ENCODE results near the gene AFF2.

The AFF2 gene

GRCh38 chrX:148813422-148813821, 313.0 kb downstream of the AFF2 start:
- H3K4me1 ChIP-seq (ENCODE audit: insufficient read depth, low read length) = no peaks in the 10 kb centered on the region
- H3K9me3 ChIP-seq (ENCODE audit: low read length) = no peaks in the 10 kb centered on the region
- H3K4me3 ChIP-seq (ENCODE audit: low read depth in 1 of 2, low read length in 2 of 2) = no peak overlapping the region
- H3K27ac ChIP-seq (ENCODE audit: low read depth, low read length) = no peak overlapping the region
- no peaks in the 10 kb centered on the region for H3K27me3 ChIP-seq (ENCODE audit: control insufficient read depth in 1 of 2, insufficient read depth in 2 of 2, low read length in 2 of 2)
- H3K9ac ChIP-seq (ENCODE audit: low read length) = no peak overlapping the region
- no peaks in the 10 kb centered on the region for H3K36me3 ChIP-seq (ENCODE audit: insufficient read depth, low read length)

DNA sequence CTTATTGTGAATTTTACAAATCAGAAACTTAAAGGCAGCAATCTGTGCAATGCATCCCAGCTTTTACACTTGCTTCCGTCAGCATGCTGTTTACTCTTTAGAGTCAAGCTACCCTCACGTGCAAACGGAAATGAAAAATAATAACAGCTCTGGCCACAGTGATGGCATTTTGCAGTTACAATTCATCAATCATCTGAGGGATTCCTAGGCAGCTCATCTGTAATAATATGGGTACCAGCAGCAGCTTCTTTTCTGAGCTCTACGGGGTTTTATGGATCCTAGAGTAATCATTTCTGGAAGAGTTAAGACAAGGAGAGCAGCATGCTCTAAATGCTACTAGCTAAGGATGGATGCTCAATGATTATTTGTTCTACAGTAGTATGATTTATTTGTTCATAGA, 313.6 kb downstream of the AFF2 start:
- Histone ChIP-seq H3K27ac (ENCODE audit: low read depth, low read length) (no peak overlapping the region), H3K4me1 (ENCODE audit: insufficient read depth, low read length) (no peaks in the 10 kb centered on the region), H3K9me3 (ENCODE audit: low read length) (no peaks in the 10 kb centered on the region), H3K4me3 (ENCODE audit: low read depth in 1 of 2, low read length in 2 of 2) (no peak overlapping the region), H3K27me3 (ENCODE audit: control insufficient read depth in 1 of 2, insufficient read depth in 2 of 2, low read length in 2 of 2) (no peaks in the 10 kb centered on the region), H3K36me3 (ENCODE audit: insufficient read depth, low read length) (no peaks in the 10 kb centered on the region), H3K9ac (ENCODE audit: low read length) (no peak overlapping the region)

- H3K27me3 ChIP-seq (ENCODE audit: control insufficient read depth in 1 of 2, insufficient read depth in 2 of 2, low read length in 2 of 2) = no peaks in the 10 kb centered on the region
- H3K27ac ChIP-seq (ENCODE audit: low read depth, low read length) = no peak overlapping the region
- no peaks in the 10 kb centered on the region for H3K9me3 ChIP-seq (ENCODE audit: low read length)
- no peak overlapping the region for H3K9ac ChIP-seq (ENCODE audit: low read length)
- H3K4me3 ChIP-seq (ENCODE audit: low read depth in 1 of 2, low read length in 2 of 2) = no peak overlapping the region
- H3K36me3 ChIP-seq (ENCODE audit: insufficient read depth, low read length) = no peaks in the 10 kb centered on the region
- H3K4me1 ChIP-seq (ENCODE audit: insufficient read depth, low read length) = no peaks in the 10 kb centered on the region
Measured at GRCh38 chrX:148815218-148815961, 315.0 kb downstream of the AFF2 start.

DNA sequence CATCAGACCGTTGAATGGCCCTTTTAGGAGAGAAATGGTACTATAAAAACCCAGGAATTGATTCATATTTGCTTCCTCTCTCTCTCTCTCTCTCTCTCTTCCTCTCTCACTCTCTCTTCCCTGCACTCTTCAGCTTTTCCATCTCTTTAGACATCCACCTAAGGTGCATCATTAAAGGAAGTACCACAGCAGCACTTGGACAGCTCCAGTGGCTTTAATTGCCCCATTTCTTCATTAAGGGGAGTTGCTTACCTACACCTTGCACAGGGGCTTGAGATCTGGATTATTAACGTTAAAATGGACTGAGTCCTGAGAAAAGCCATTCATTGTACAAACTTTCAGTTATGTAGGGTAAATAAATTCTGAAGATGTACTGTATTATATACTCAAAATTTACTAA, 323.6 kb downstream of the AFF2 start:
- H3K4me1 ChIP-seq (ENCODE audit: insufficient read depth, low read length) = no peaks in the 10 kb centered on the region

DNA sequence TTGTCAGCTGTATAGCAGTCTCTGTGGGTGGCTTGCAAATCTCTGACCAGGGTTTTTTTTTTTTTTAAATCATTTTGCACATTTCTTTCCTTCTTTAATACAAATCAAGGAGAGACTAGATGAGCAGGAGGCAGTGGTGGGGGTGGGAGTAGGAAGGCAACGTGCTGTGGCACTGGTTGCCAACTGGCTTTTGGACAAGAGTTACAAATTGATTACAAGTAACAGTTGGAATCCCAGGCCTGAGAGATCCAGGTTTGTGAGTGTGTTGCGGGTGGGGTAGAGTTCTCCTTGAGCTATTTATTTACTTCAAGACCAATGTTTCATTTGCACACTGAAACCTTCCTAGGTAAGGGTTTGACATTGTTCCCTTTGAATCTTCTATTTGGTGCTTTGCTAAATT, 325.3 kb downstream of the AFF2 start:
- no peaks in the 10 kb centered on the region for H3K4me1 ChIP-seq (ENCODE audit: insufficient read depth, low read length)
- no peaks in the 10 kb centered on the region for H3K27me3 ChIP-seq (ENCODE audit: control insufficient read depth in 1 of 2, insufficient read depth in 2 of 2, low read length in 2 of 2)
- no peaks in the 10 kb centered on the region for H3K36me3 ChIP-seq (ENCODE audit: insufficient read depth, low read length)
- no peak overlapping the region for H3K9ac ChIP-seq (ENCODE audit: low read length)
- no peak overlapping the region for H3K4me3 ChIP-seq (ENCODE audit: low read depth in 1 of 2, low read length in 2 of 2)
- no peaks in the 10 kb centered on the region for H3K9me3 ChIP-seq (ENCODE audit: low read length)
- H3K27ac ChIP-seq (ENCODE audit: low read depth, low read length) = no peak overlapping the region

More for the DNA sequence above, 323.6 kb downstream of the AFF2 start:
- no peak overlapping the region for H3K4me3 ChIP-seq (ENCODE audit: low read depth in 1 of 2, low read length in 2 of 2)
- no peak overlapping the region for H3K27ac ChIP-seq (ENCODE audit: low read depth, low read length)
- no peaks in the 10 kb centered on the region for H3K27me3 ChIP-seq (ENCODE audit: control insufficient read depth in 1 of 2, insufficient read depth in 2 of 2, low read length in 2 of 2)
- H3K9ac ChIP-seq (ENCODE audit: low read length) = no peak overlapping the region
- no peaks in the 10 kb centered on the region for H3K9me3 ChIP-seq (ENCODE audit: low read length)
- H3K36me3 ChIP-seq (ENCODE audit: insufficient read depth, low read length) = no peaks in the 10 kb centered on the region

GRCh38 chrX:148836741-148837140, 336.3 kb downstream of the AFF2 start:
- Histone ChIP-seq H3K9me3 (ENCODE audit: low read length) (no peaks in the 10 kb centered on the region), H3K9ac (ENCODE audit: low read length) (no peak overlapping the region), H3K27ac (ENCODE audit: low read depth, low read length) (no peak overlapping the region), H3K36me3 (ENCODE audit: insufficient read depth, low read length) (no peaks in the 10 kb centered on the region), H3K27me3 (ENCODE audit: control insufficient read depth in 1 of 2, insufficient read depth in 2 of 2, low read length in 2 of 2) (no peaks in the 10 kb centered on the region), H3K4me3 (ENCODE audit: low read depth in 1 of 2, low read length in 2 of 2) (no peak overlapping the region), H3K4me1 (ENCODE audit: insufficient read depth, low read length) (no peaks in the 10 kb centered on the region)

GRCh38 chrX:148850631-148851030, 350.2 kb downstream of the AFF2 start:
- H3K4me3 ChIP-seq (ENCODE audit: low read depth in 1 of 2, low read length in 2 of 2) = no peak overlapping the region
- no peaks in the 10 kb centered on the region for H3K9me3 ChIP-seq (ENCODE audit: low read length)
- no peaks in the 10 kb centered on the region for H3K27me3 ChIP-seq (ENCODE audit: control insufficient read depth in 1 of 2, insufficient read depth in 2 of 2, low read length in 2 of 2)
- H3K36me3 ChIP-seq (ENCODE audit: insufficient read depth, low read length) = no peaks in the 10 kb centered on the region
- H3K9ac ChIP-seq (ENCODE audit: low read length) = no peak overlapping the region
- no peak overlapping the region for H3K27ac ChIP-seq (ENCODE audit: low read depth, low read length)
- no peaks in the 10 kb centered on the region for H3K4me1 ChIP-seq (ENCODE audit: insufficient read depth, low read length)

GRCh38 chrX:148854306-148854705, 353.9 kb downstream of the AFF2 start:
- no peaks in the 10 kb centered on the region for H3K36me3 ChIP-seq (ENCODE audit: insufficient read depth, low read length)
- no peaks in the 10 kb centered on the region for H3K27me3 ChIP-seq (ENCODE audit: control insufficient read depth in 1 of 2, insufficient read depth in 2 of 2, low read length in 2 of 2)
- no peak overlapping the region for H3K4me3 ChIP-seq (ENCODE audit: low read depth in 1 of 2, low read length in 2 of 2)
- H3K9me3 ChIP-seq (ENCODE audit: low read length) = no peaks in the 10 kb centered on the region
- no peaks in the 10 kb centered on the region for H3K4me1 ChIP-seq (ENCODE audit: insufficient read depth, low read length)
- no peak overlapping the region for H3K27ac ChIP-seq (ENCODE audit: low read depth, low read length)
- H3K9ac ChIP-seq (ENCODE audit: low read length) = no peak overlapping the region

- H3K4me1 ChIP-seq (ENCODE audit: insufficient read depth, low read length) = no peaks in the 10 kb centered on the region
- H3K27me3 ChIP-seq (ENCODE audit: control insufficient read depth in 1 of 2, insufficient read depth in 2 of 2, low read length in 2 of 2) = no peaks in the 10 kb centered on the region
- H3K27ac ChIP-seq (ENCODE audit: low read depth, low read length) = no peak overlapping the region
- no peaks in the 10 kb centered on the region for H3K9me3 ChIP-seq (ENCODE audit: low read length)
- H3K36me3 ChIP-seq (ENCODE audit: insufficient read depth, low read length) = no peaks in the 10 kb centered on the region
- no peak overlapping the region for H3K9ac ChIP-seq (ENCODE audit: low read length)
- no peak overlapping the region for H3K4me3 ChIP-seq (ENCODE audit: low read depth in 1 of 2, low read length in 2 of 2)
Measured at GRCh38 chrX:148856505-148856904, 356.1 kb downstream of the AFF2 start.

- Histone ChIP-seq H3K27ac (ENCODE audit: low read depth, low read length) (no peak overlapping the region), H3K9me3 (ENCODE audit: low read length) (no peaks in the 10 kb centered on the region), H3K4me3 (ENCODE audit: low read depth in 1 of 2, low read length in 2 of 2) (no peak overlapping the region), H3K4me1 (ENCODE audit: insufficient read depth, low read length) (no peaks in the 10 kb centered on the region), H3K36me3 (ENCODE audit: insufficient read depth, low read length) (no peaks in the 10 kb centered on the region), H3K27me3 (ENCODE audit: control insufficient read depth in 1 of 2, insufficient read depth in 2 of 2, low read length in 2 of 2) (no peaks in the 10 kb centered on the region), H3K9ac (ENCODE audit: low read length) (no peak overlapping the region)
Measured at GRCh38 chrX:148865277-148866210, 365.1 kb downstream of the AFF2 start.

- Histone ChIP-seq H3K4me1 (ENCODE audit: insufficient read depth, low read length) (no peaks in the 10 kb centered on the region), H3K4me3 (ENCODE audit: low read depth in 1 of 2, low read length in 2 of 2) (no peak overlapping the region), H3K36me3 (ENCODE audit: insufficient read depth, low read length) (no peaks in the 10 kb centered on the region), H3K27me3 (ENCODE audit: control insufficient read depth in 1 of 2, insufficient read depth in 2 of 2, low read length in 2 of 2) (no peaks in the 10 kb centered on the region), H3K9ac (ENCODE audit: low read length) (no peak overlapping the region), H3K9me3 (ENCODE audit: low read length) (no peaks in the 10 kb centered on the region), H3K27ac (ENCODE audit: low read depth, low read length) (no peak overlapping the region)
Measured at GRCh38 chrX:148867596-148867995, 367.2 kb downstream of the AFF2 start.
